ENCODE measurements around the gene GASK1A.

Gene GASK1A

DNA sequence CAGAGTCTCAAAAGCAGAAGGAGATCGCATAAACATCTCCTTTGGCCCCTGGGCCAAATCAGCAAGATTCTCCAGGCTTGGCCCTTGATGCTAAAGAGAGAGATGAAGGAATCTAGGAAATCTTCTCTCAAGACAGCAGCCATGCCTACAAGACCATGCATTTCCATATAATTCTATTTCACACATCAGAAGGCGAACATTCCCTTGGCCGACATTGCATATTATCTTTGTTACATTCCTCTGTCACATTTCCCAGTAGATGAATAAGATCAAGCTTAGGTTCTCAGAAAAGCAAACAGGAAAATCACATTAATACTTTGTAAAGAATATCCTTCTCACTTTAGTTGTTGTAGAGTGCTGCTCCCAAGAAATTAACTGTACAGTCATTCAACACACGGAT, 21.3 kb downstream of the GASK1A start:
- H3K4me3 ChIP-seq (ENCODE audit: low read length) = no peak overlapping the region
- TF ChIP-seq, protein P1, sequence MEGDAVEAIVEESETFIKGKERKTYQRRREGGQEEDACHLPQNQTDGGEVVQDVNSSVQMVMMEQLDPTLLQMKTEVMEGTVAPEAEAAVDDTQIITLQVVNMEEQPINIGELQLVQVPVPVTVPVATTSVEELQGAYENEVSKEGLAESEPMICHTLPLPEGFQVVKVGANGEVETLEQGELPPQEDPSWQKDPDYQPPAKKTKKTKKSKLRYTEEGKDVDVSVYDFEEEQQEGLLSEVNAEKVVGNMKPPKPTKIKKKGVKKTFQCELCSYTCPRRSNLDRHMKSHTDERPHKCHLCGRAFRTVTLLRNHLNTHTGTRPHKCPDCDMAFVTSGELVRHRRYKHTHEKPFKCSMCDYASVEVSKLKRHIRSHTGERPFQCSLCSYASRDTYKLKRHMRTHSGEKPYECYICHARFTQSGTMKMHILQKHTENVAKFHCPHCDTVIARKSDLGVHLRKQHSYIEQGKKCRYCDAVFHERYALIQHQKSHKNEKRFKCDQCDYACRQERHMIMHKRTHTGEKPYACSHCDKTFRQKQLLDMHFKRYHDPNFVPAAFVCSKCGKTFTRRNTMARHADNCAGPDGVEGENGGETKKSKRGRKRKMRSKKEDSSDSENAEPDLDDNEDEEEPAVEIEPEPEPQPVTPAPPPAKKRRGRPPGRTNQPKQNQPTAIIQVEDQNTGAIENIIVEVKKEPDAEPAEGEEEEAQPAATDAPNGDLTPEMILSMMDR (IDR thresholded peaks at IDR 0.05; ENCODE audit: insufficient read depth, low read depth, low read length, missing control alignments) = no peak
- DNase-seq (ENCODE audit: low read depth) = no peak

DNA sequence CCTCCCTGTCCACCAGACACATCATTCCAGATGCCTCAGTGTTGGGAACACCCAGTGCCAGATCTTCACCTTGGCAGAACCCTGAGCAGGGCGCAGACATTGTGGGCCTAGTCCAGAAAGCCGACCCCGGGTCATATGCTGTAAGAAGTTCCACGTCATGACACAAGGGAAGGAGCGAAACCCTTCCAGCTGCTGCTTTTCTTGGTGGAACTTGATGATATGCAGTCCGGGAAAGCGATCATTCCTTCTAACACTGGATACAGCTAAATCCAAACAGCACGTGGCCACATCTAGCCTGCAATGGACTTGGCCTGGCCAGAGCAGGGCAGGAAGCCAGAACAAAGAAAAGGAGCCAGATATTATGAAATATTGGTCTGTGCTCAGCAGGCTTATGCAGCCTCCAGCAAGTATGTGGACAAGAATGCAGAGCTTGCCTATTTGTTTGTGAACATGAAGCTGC, 22.0 kb downstream of the GASK1A start:
- DNase-seq (ENCODE audit: low read depth) = peak; percentile 24
- no peak overlapping the region for H3K4me3 ChIP-seq (ENCODE audit: low read length)
- TF ChIP-seq, protein P1 (IDR thresholded peaks at IDR 0.05; ENCODE audit: insufficient read depth, low read depth, low read length, missing control alignments) = no peak

DNA sequence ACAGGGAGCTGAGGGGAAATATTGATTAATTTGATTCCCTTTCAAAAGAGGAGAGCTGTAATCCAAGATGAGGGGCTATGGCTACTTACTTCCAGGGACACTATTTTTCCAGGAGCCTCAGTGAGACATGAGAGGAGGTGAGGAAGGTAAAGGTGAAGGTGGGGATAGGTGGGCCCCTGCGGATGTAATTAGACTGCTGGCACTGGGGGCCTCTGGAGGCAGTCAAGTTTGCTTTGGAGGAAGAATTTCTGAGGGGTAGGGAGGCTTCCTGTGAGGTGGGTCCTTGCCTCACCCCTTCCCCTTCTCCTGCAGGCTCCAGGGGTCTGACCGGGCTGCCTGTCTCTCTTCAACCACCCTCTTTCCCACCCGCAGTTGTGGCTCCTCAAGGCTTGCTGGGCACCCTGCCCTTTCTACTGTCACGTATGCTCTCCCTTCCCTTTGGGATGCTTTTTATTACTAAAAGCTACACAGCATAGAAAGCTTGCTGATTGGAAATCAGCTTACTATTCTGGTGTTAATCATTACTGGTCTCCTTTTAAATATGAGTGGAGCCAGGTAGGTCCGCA, 22.5 kb downstream of the GASK1A start:
- no peak overlapping the region for H3K4me3 ChIP-seq (ENCODE audit: low read length)
- TF ChIP-seq, protein P1 (IDR thresholded peaks at IDR 0.05; ENCODE audit: insufficient read depth, low read depth, low read length, missing control alignments) = no peak
- DNase-seq (ENCODE audit: low read depth) = no peak

DNA sequence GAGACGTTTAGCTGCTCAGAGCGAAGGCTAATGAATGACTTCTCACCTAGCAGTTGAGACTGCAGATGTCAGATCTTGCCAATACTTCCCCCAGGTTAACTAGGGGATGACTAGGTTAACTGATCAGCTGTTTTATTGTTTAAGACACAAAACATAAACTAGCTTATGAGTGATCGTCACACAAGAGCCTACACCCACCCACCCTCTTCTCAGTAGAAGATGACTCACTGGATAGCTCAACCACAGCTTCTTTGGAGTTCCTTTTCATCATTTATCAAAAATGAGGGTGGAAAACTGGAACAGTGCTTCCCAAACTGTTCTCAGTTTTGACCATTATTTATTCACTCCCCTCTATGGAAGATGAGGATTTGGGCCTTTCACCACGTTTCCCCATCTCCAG, 25.2 kb downstream of the GASK1A start:
- TF ChIP-seq, protein P1 (IDR thresholded peaks at IDR 0.05; ENCODE audit: insufficient read depth, low read depth, low read length, missing control alignments) = no peak
- H3K4me3 ChIP-seq (ENCODE audit: low read length) = no peak overlapping the region
- peak; percentile 41 for DNase-seq (ENCODE audit: low read depth)

DNA sequence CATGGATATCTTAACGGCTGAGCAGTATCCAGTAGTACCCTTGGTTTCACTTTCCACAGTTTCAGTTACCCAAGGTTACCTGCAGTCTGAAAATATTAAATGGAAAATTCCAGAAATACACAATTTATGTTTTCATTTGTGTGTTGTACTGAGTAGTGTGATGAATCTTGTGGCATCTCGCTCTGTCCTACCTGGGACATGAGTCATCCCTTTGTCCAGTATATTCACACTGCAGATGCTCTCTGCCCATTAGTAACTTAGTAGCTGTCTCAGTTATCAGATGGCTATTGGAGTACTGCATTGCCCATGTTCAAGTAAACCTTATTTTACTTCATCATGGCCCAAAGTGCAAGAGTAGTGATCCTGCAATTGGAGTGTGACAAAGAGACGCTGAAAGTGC, 26.1 kb downstream of the GASK1A start:
- TF ChIP-seq, protein P1 (IDR thresholded peaks at IDR 0.05; ENCODE audit: insufficient read depth, low read depth, low read length, missing control alignments) = no peak
- peak; percentile 11 for DNase-seq (ENCODE audit: low read depth)
- H3K4me3 ChIP-seq (ENCODE audit: low read length) = no peak overlapping the region

DNA sequence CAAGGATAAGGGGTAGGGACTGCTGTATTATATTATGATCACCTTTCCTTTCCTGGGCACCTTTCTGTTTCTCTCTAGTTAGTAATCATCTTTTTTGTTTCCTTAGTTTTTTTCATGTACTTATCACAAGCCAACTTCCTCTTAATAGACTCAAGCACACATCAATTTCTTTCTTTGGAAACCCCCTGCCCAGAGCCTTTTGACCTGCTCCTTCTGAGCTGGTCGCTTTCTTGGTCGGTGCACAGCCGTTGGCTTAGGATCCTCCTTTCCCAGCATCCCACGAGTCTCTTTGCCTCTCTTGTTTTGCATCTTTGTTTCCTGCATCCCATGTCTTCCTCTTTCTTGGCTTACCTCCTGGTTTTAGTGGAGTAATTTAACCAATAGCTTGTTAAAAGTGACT, 26.9 kb downstream of the GASK1A start:
- no peak for DNase-seq (ENCODE audit: low read depth)
- TF ChIP-seq, protein P1 (IDR thresholded peaks at IDR 0.05; ENCODE audit: insufficient read depth, low read depth, low read length, missing control alignments) = no peak
- H3K4me3 ChIP-seq (ENCODE audit: low read length) = no peak overlapping the region

DNA sequence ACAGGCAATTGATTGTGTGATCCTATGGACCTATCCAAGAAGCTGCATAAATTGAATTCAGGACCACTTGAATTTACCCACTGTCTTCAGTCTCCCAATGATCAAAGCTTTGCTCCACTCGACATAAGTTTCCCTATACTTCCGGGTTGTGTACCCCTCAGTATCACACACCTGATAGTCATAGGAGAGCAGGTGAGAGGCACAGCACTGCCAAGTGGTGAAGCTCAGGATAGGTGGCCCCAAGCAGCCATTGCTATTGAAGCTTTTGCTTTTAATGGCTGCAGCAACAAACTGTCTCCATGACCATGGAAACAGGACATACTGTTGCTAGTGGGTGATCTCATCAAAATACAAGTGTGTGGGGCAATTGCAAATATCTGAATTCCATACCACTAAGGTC, 27.7 kb downstream of the GASK1A start:
- TF ChIP-seq, protein P1 (IDR thresholded peaks at IDR 0.05; ENCODE audit: insufficient read depth, low read depth, low read length, missing control alignments) = no peak
- H3K4me3 ChIP-seq (ENCODE audit: low read length) = no peak overlapping the region
- DNase-seq (ENCODE audit: low read depth) = no peak

Data from epithelial cell of esophagus (primary cell).